H9 (cell line): Measurements from ENCODE around the gene TNMD. TPM values are rescaled to one million over a fixed set of nuclear protein-coding genes. Genes with fewer than 3 reads are reported as not detected.

Source experiments
- DNase-seq: peaks from one replicate; pipeline ENCODE4 v3.0.0-alpha.2; 2017
- H2AFZ ChIP-seq: one replicate; pipeline ENCODE4 v1.6.1; 2013; ENCODE audit warnings: mild to moderate bottlenecking, low read length, control low read depth, moderate library complexity
- H2AK5ac ChIP-seq: 2 replicates; pipeline ENCODE4 v1.6.1; 2013; ENCODE audit warnings: low read length, control low read depth, mixed read lengths; ENCODE audit not compliant: insufficient read length
- H2BK120ac ChIP-seq: one replicate; pipeline ENCODE4 v1.6.1; 2013; ENCODE audit warnings: low read depth, mild to moderate bottlenecking, low read length, control low read depth, inconsistent platforms; ENCODE audit not compliant: poor library complexity, severe bottlenecking
- H2BK12ac ChIP-seq: 2 replicates; pipeline ENCODE4 v1.6.1; 2013; ENCODE audit warnings: low read length, control low read depth, mixed read lengths, low read depth; ENCODE audit not compliant: insufficient read length
- H2BK15ac ChIP-seq: 2 replicates; pipeline ENCODE4 v1.6.1; 2013; ENCODE audit warnings: low read depth, low read length, control low read depth
- H2BK20ac ChIP-seq: one replicate; pipeline ENCODE4 v1.6.1; 2013; ENCODE audit warnings: low read depth, mild to moderate bottlenecking, low read length, control low read depth, inconsistent platforms; ENCODE audit not compliant: poor library complexity, severe bottlenecking
- H2BK5ac ChIP-seq: 2 replicates; pipeline ENCODE4 v1.6.1; 2013; ENCODE audit warnings: low read length, control low read depth, mixed read lengths; ENCODE audit not compliant: insufficient read length
- H3K14ac ChIP-seq: 2 replicates; pipeline ENCODE4 v1.6.1; 2013; ENCODE audit warnings: low read length, control low read depth; ENCODE audit not compliant: insufficient read depth
- H3K18ac ChIP-seq: 2 replicates; pipeline ENCODE4 v1.6.1; 2013; ENCODE audit warnings: low read depth, mild to moderate bottlenecking, mixed read lengths, low read length, control low read depth; ENCODE audit not compliant: insufficient read length
- H3K23ac ChIP-seq: 2 replicates; pipeline ENCODE4 v1.6.1; 2013; ENCODE audit warnings: low read length, control low read depth, mixed read lengths, low read depth; ENCODE audit not compliant: insufficient read length
- H3K23me2 ChIP-seq: 2 replicates; pipeline ENCODE4 v1.6.1; 2013; ENCODE audit warnings: low read depth, mild to moderate bottlenecking, mixed read lengths, low read length, control low read depth; ENCODE audit not compliant: insufficient read length, poor library complexity, severe bottlenecking
- H3K27ac ChIP-seq: 2 replicates; pipeline ENCODE4 v1.5.1; 2013; ENCODE audit warnings: low read length, control low read depth, mixed read lengths, low read depth; ENCODE audit not compliant: insufficient read length
- H3K27me3 ChIP-seq: 2 replicates; pipeline ENCODE4 v1.6.1; 2013; ENCODE audit warnings: low read length, control low read depth, inconsistent platforms; ENCODE audit not compliant: insufficient read depth
- H3K4ac ChIP-seq: 2 replicates; pipeline ENCODE4 v1.6.1; 2013; ENCODE audit warnings: low read depth, mild to moderate bottlenecking, control low read depth, inconsistent platforms, low read length, moderate library complexity
- H3K4me1 ChIP-seq: 2 replicates; pipeline ENCODE4 v1.6.1; 2013; ENCODE audit warnings: low read length, control low read depth, inconsistent platforms; ENCODE audit not compliant: insufficient read depth
- H3K4me2 ChIP-seq: 2 replicates; pipeline ENCODE4 v1.6.1; 2013; ENCODE audit warnings: low read length, control low read depth, mixed read lengths; ENCODE audit not compliant: insufficient read length, insufficient read depth
- H3K56ac ChIP-seq: 2 replicates; pipeline ENCODE4 v1.6.1; 2013; ENCODE audit warnings: low read depth, mild to moderate bottlenecking, mixed read lengths, low read length, control low read depth; ENCODE audit not compliant: insufficient read length
- H3K79me1 ChIP-seq: 2 replicates; pipeline ENCODE4 v1.6.1; 2013; ENCODE audit warnings: low read depth, mild to moderate bottlenecking, moderate library complexity, low read length, control low read depth, inconsistent platforms; ENCODE audit not compliant: insufficient read depth, poor library complexity, severe bottlenecking
- H3K79me2 ChIP-seq: 2 replicates; pipeline ENCODE4 v1.6.1; 2013; ENCODE audit warnings: low read length, control low read depth, inconsistent platforms; ENCODE audit not compliant: insufficient read depth
- H3K9ac ChIP-seq: 2 replicates; pipeline ENCODE4 v1.6.1; 2013; ENCODE audit warnings: low read length, control low read depth, mixed read lengths; ENCODE audit not compliant: insufficient read length; ENCODE audit errors: extremely low read depth
- H3K9me3 ChIP-seq: one replicate; pipeline ENCODE4 v1.6.1; 2013; ENCODE audit warnings: low read depth, low read length, inconsistent platforms; ENCODE audit not compliant: control insufficient read depth
- H3T11ph ChIP-seq: one replicate; pipeline ENCODE4 v1.6.1; 2013; ENCODE audit warnings: mild to moderate bottlenecking, low read length, control low read depth, inconsistent platforms
- H4K20me1 ChIP-seq: one replicate; pipeline ENCODE4 v1.6.1; 2013; ENCODE audit not compliant: control insufficient read depth, insufficient read length, insufficient read depth
- H4K5ac ChIP-seq: 2 replicates; pipeline ENCODE4 v1.6.1; 2013; ENCODE audit warnings: low read depth, mild to moderate bottlenecking, mixed read lengths, low read length, control low read depth; ENCODE audit not compliant: insufficient read length
- H4K8ac ChIP-seq: replicated peaks from 2 replicates; pipeline ENCODE4 v1.6.1; 2013; ENCODE audit warnings: low read length, control low read depth, mixed read lengths, low read depth; ENCODE audit not compliant: insufficient read length
- H4K91ac ChIP-seq: 2 replicates; pipeline ENCODE4 v1.6.1; 2013; ENCODE audit warnings: low read depth, mild to moderate bottlenecking, moderate library complexity, mixed read lengths, low read length, control low read depth; ENCODE audit not compliant: insufficient read length
- H3K27ac Mint-ChIP-seq, 3 experiments: 2 replicates in 2 of 3; 3 replicates in 1 of 3; pipeline ENCODE4 v1.8.0; 2020 to 2021; ENCODE audit warnings: mixed read lengths in 3 of 3, mild to moderate bottlenecking in 1 of 3, moderate library complexity in 1 of 3
- H3K27me3 Mint-ChIP-seq: 2 replicates; pipeline ENCODE4 v1.8.0; 2021; ENCODE audit warnings: low read depth, mild to moderate bottlenecking, moderate library complexity, mixed read lengths
- H3K36me3 Mint-ChIP-seq, 3 experiments: 2 replicates in 2 of 3; 3 replicates in 1 of 3; pipeline ENCODE4 v1.8.0; 2020 to 2021; ENCODE audit warnings: low read depth in 3 of 3, mixed read lengths in 3 of 3; ENCODE audit not compliant: insufficient read depth in 1 of 3
- H3K4me1 Mint-ChIP-seq, 2 experiments: 2 replicates each; pipeline ENCODE4 v1.8.0; 2020; ENCODE audit warnings: mixed read lengths in 2 of 2
- H3K4me3 Mint-ChIP-seq, 2 experiments: 2 replicates in 1 of 2; 3 replicates in 1 of 2; pipeline ENCODE4 v1.8.0; 2020 to 2021; ENCODE audit warnings: mild to moderate bottlenecking in 2 of 2, mixed read lengths in 2 of 2, moderate library complexity in 1 of 2
- H3K9me3 Mint-ChIP-seq, 2 experiments: 2 replicates in 1 of 2; 3 replicates in 1 of 2; pipeline ENCODE4 v1.8.0; 2020; ENCODE audit warnings: mild to moderate bottlenecking in 2 of 2, mixed read lengths in 2 of 2, moderate library complexity in 1 of 2
- WGBS: extraction: QIAGEN DNeasy Blood & Tissue Kit; methylation state at CpG from one replicate; pipeline ENCODE4 v1.1.7; 2013; ENCODE audit warnings: missing lambda C conversion rate, low lambda C conversion rate, mixed read lengths; ENCODE audit not compliant: insufficient read length; ENCODE audit errors: extremely low coverage; 5-methylcytosine and 5-hydroxymethylcytosine counted together
- total RNA-seq: library from RNA; stranded (reverse); gene quantifications from 2 replicates; pipeline ENCODE4 v1.2.1, GENCODE V29; 2021
- TF ChIP-seq, protein P1 (sequence below): fragments of 200-600 bp; sonication (generic); conservative IDR thresholded peaks from 3 replicates; pipeline ENCODE4 v1.8.0; 2021; ENCODE audit warnings: antibody characterized with exemption, mild to moderate bottlenecking

TNMD gene
- total RNA-seq, 1 experiment from 2014 or later = 1.7 TPM

- no peak overlapping the region for H4K5ac ChIP-seq
- no peaks in the 10 kb centered on the region for H3K79me2 ChIP-seq
- H3K4me2 ChIP-seq = no peak overlapping the region
- no peak overlapping the region for H2BK120ac ChIP-seq
- H3K23me2 ChIP-seq = no peaks in the 10 kb centered on the region
- no peak overlapping the region for H4K8ac ChIP-seq
- Mint-ChIP-seq H3K4me3 (no peak overlapping the region; a peak in 1 of 5 replicates), H3K27ac (peak overlapping the region in 2 of 3 experiments; percentile 59 to 92; a peak in 3 of 7 replicates), H3K9me3 (peaks cover 0 to 68% of the 10 kb centered on the region in 2 experiments; a peak in 2 of 5 replicates), H3K27me3 (peaks cover 8% of the 10 kb centered on the region), H3K36me3 (no peaks in the 10 kb centered on the region), H3K4me1 (peaks cover 32 to 51% of the 10 kb centered on the region in 2 experiments)
- no peak overlapping the region for H2BK20ac ChIP-seq
- no peak overlapping the region for H2BK12ac ChIP-seq
- H4K20me1 ChIP-seq = no peaks in the 10 kb centered on the region
- no peak overlapping the region for H3T11ph ChIP-seq
- H3K4me1 ChIP-seq = peaks cover 10% of the 10 kb centered on the region; the same call in 1 of the 2 replicates
- no peak overlapping the region for H3K9ac ChIP-seq
- H3K9me3 ChIP-seq = no peaks in the 10 kb centered on the region
- TF ChIP-seq, protein P1, sequence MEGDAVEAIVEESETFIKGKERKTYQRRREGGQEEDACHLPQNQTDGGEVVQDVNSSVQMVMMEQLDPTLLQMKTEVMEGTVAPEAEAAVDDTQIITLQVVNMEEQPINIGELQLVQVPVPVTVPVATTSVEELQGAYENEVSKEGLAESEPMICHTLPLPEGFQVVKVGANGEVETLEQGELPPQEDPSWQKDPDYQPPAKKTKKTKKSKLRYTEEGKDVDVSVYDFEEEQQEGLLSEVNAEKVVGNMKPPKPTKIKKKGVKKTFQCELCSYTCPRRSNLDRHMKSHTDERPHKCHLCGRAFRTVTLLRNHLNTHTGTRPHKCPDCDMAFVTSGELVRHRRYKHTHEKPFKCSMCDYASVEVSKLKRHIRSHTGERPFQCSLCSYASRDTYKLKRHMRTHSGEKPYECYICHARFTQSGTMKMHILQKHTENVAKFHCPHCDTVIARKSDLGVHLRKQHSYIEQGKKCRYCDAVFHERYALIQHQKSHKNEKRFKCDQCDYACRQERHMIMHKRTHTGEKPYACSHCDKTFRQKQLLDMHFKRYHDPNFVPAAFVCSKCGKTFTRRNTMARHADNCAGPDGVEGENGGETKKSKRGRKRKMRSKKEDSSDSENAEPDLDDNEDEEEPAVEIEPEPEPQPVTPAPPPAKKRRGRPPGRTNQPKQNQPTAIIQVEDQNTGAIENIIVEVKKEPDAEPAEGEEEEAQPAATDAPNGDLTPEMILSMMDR = no peak
- no peak overlapping the region for H3K18ac ChIP-seq
- H3K27me3 ChIP-seq = no peaks in the 10 kb centered on the region
- no peak overlapping the region for H3K4ac ChIP-seq
- H3K14ac ChIP-seq = no peak overlapping the region
- no peak overlapping the region for H3K23ac ChIP-seq
- no peak overlapping the region for H4K91ac ChIP-seq
- H2BK15ac ChIP-seq = no peak overlapping the region
- no peak overlapping the region for H2BK5ac ChIP-seq
- H3K79me1 ChIP-seq = no peaks in the 10 kb centered on the region
- H2AK5ac ChIP-seq = no peak overlapping the region
- H3K27ac ChIP-seq = no peak overlapping the region
- no CpG with 5 or more reads among the region's 2 CpGs for WGBS
- H3K56ac ChIP-seq = no peak overlapping the region
- H2AFZ ChIP-seq = no peak overlapping the region
- DNase-seq = no peak
Measured at GRCh38 chrX:100593126-100593525, 8.4 kb downstream of the TNMD start.
